Measurements from ENCODE around the gene ENOSF1. TPM values are rescaled to one million over a fixed set of nuclear protein-coding genes. Genes with fewer than 3 reads are reported as not detected.

The ENOSF1 gene
- total and polyA plus RNA-seq, 12 donors = 50.8 to 196 (median 93.7) TPM

DNA sequence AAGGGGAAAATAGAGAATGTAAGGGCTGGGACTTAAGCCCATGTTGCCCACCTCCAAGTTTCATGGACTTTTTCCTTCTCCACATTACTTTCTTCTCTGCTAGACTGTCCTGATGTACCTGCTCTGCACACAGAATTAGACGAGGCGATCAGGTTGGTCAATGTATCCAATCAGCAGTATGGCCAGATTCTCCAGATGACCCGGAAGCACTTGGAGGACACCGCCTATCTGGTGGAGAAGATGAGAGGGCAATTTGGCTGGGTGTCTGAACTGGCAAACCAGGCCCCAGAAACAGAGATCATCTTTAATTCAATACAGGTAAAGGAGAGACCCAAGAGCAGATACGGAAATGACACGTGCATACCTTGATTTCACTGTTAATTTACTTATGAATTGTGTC lies 71.2 kb downstream of the ENOSF1 start:
- no peak for DNase-seq
- intact Hi-C loops (cut with DNase I) = no loop called here
- Histone ChIP-seq H3K36me3 (replicated peaks in 1 of 2) (no peaks in the 10 kb centered on the region), H3K9me3 (replicated peaks in 1 of 3) (no peaks in the 10 kb centered on the region), H3K27me3 (no peaks in the 10 kb centered on the region), H3K4me3 (no peak overlapping the region), H3K27ac (no peak overlapping the region), H3K4me1 (replicated peaks in 1 of 2) (no peaks in the 10 kb centered on the region)
- 92 to 93% (median 92%) methylated on average over 6 of the region's 6 CpGs for WGBS, 4 donors
- no peak for TF ChIP-seq POLR2A (IDR thresholded peaks at IDR 0.05)
- TF ChIP-seq, protein P1, sequence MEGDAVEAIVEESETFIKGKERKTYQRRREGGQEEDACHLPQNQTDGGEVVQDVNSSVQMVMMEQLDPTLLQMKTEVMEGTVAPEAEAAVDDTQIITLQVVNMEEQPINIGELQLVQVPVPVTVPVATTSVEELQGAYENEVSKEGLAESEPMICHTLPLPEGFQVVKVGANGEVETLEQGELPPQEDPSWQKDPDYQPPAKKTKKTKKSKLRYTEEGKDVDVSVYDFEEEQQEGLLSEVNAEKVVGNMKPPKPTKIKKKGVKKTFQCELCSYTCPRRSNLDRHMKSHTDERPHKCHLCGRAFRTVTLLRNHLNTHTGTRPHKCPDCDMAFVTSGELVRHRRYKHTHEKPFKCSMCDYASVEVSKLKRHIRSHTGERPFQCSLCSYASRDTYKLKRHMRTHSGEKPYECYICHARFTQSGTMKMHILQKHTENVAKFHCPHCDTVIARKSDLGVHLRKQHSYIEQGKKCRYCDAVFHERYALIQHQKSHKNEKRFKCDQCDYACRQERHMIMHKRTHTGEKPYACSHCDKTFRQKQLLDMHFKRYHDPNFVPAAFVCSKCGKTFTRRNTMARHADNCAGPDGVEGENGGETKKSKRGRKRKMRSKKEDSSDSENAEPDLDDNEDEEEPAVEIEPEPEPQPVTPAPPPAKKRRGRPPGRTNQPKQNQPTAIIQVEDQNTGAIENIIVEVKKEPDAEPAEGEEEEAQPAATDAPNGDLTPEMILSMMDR (IDR thresholded peaks at IDR 0.05) = no peak

DNA sequence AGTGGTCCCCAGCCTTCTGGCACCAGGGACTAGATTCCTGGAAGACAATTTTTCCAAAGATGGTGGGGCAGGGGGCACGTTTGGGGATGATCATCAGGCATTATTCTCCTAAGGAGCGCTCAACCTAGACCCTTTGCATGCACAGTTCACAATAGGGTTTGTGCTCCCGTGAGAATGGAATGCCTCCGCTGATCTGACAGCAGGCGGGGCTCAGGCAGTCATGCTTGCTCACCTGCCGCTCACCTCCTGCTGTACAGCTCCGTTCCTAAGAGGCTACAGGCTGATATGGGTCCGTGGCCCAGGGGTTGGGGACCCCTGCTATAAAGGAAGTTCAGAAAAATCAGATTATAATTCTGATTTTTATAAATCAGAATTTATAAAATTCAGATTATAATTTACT lies 77.3 kb downstream of the ENOSF1 start:
- H3K9me3 ChIP-seq (replicated peaks in 1 of 3) = no peaks in the 10 kb centered on the region
- H3K27me3 ChIP-seq = no peaks in the 10 kb centered on the region
- H3K4me3 ChIP-seq = no peak overlapping the region
- no peak for DNase-seq
- TF ChIP-seq, protein P1 (IDR thresholded peaks at IDR 0.05) = no peak
- no peak for TF ChIP-seq POLR2A (IDR thresholded peaks at IDR 0.05)
- 72 to 90% (median 76%) methylated on average over 8 of the region's 8 CpGs for WGBS, 4 donors
- intact Hi-C loops (cut with DNase I) = no loop called here
- no peak overlapping the region for H3K27ac ChIP-seq
- no peaks in the 10 kb centered on the region for H3K4me1 ChIP-seq (replicated peaks in 1 of 2)
- H3K36me3 ChIP-seq (replicated peaks in 1 of 2) = no peaks in the 10 kb centered on the region

DNA sequence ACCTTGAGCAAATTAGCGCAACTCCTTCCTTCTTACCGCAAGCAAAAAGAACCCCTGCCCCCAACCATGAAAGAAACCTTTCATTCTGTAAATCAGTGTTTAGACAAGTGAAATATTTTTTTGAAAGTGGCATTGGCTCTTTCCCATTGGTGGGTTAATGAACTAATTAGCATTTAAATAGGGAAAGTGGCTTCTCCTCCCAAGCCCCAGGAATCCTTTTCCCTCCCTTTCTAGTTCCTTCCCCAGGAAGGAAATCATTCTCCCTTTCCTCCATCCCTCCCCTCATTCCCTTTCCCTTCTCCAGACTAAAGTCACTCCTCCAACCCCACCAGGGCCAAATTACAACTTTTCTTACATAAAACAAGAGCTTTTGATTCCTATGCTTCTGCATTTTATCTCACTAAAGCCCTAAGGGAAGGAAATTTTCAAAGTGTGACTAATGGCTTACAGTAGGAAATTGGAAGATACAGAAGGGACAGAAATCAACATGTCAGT lies 77.8 kb downstream of the ENOSF1 start:
- Histone ChIP-seq H3K27me3 (no peaks in the 10 kb centered on the region), H3K4me3 (no peak overlapping the region), H3K27ac (no peak overlapping the region), H3K4me1 (replicated peaks in 1 of 2) (no peaks in the 10 kb centered on the region), H3K9me3 (replicated peaks in 1 of 3) (no peaks in the 10 kb centered on the region), H3K36me3 (replicated peaks in 1 of 2) (no peaks in the 10 kb centered on the region)
- intact Hi-C loops (cut with DNase I) = loop anchor here in 1 of 2 donors (5.0 kb wide), 1 partner anchor 198 kb away; no protein-coding TSS in a partner anchor
- no peak for TF ChIP-seq POLR2A (IDR thresholded peaks at IDR 0.05)
- TF ChIP-seq, protein P1 (IDR thresholded peaks at IDR 0.05) = no peak
- DNase-seq = no peak
- WGBS, 4 donors = 69 to 82% (median 76%) methylated on average over 2 of the region's 2 CpGs

DNA sequence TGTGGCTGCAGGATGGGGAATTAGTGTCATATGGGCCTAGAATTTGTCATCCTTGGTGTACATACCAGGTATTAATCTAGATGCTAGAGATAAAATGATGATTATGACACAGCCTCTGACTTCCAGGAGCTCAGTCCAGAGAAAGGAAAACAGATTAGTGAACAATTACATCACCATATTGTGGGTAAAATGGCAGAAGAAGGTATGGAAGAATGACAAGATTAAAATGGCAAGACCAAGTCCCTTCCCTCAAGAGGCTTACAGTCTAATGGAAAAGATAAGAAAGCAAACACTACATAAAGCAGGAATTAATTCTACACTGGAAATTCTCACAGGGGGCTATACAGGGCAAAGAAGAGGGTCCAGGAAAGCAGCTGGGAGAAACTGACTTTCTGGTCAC lies 80.9 kb downstream of the ENOSF1 start:
- Histone ChIP-seq H3K4me3 (no peak overlapping the region), H3K27me3 (no peaks in the 10 kb centered on the region), H3K36me3 (replicated peaks in 1 of 2) (no peaks in the 10 kb centered on the region), H3K4me1 (replicated peaks in 1 of 2) (no peaks in the 10 kb centered on the region), H3K9me3 (replicated peaks in 1 of 3) (no peaks in the 10 kb centered on the region), H3K27ac (no peak overlapping the region)
- TF ChIP-seq, protein P1 (IDR thresholded peaks at IDR 0.05) = no peak
- TF ChIP-seq POLR2A (IDR thresholded peaks at IDR 0.05) = no peak
- DNase-seq = no peak
- intact Hi-C loops (cut with DNase I) = loop anchor here in 1 of 2 donors (5.0 kb wide), 1 partner anchor 201 kb away; no protein-coding TSS in a partner anchor
